IMR-90 (cell line): Measurements from ENCODE around the gene SCFD2.

Experiments
- BHLHE40 ChIP-seq: fragments of 150-350 bp; IDR thresholded peaks from 2 replicates; pipeline ENCODE4 v1.6.1; 2016; ENCODE audit warnings: mild to moderate bottlenecking, low read depth, low read length
- CEBPB ChIP-seq: IDR thresholded peaks from 2 replicates; pipeline ENCODE4 v1.6.1; 2012; ENCODE audit warnings: low read depth, low read length, improper control_type of control experiment
- CHD1 ChIP-seq: IDR thresholded peaks from 2 replicates; pipeline ENCODE4 v1.6.1; 2012; ENCODE audit warnings: low read depth, low read length, improper control_type of control experiment
- MAFK ChIP-seq: IDR thresholded peaks from 2 replicates; pipeline ENCODE4 v1.6.1; 2012; ENCODE audit warnings: low read depth, low read length, improper control_type of control experiment
- MAZ ChIP-seq: IDR thresholded peaks from 2 replicates; pipeline ENCODE4 v1.6.1; 2012; ENCODE audit warnings: low read depth, mild to moderate bottlenecking, low read length, improper control_type of control experiment, moderate library complexity, borderline replicate concordance
- MXI1 ChIP-seq: IDR thresholded peaks from 2 replicates; pipeline ENCODE4 v1.6.1; 2012; ENCODE audit warnings: low read depth, mild to moderate bottlenecking, low read length, moderate library complexity, borderline replicate concordance
- POLR2A ChIP-seq: IDR thresholded peaks from 2 replicates; pipeline ENCODE4 v1.6.1; 2012; ENCODE audit warnings: mild to moderate bottlenecking, low read depth, low read length
- RAD21 ChIP-seq: IDR thresholded peaks from 2 replicates; pipeline ENCODE4 v1.6.1; 2012; ENCODE audit warnings: low read length, improper control_type of control experiment
- RCOR1 ChIP-seq: IDR thresholded peaks from 2 replicates; pipeline ENCODE4 v1.6.1; 2012; ENCODE audit warnings: mild to moderate bottlenecking, low read length, improper control_type of control experiment; ENCODE audit not compliant: insufficient replicate concordance
- RFX5 ChIP-seq: IDR thresholded peaks from 2 replicates; pipeline ENCODE4 v1.8.0; 2012; ENCODE audit warnings: low read depth, mild to moderate bottlenecking, low read length, moderate library complexity
- SMC3 ChIP-seq: fragments of 150-350 bp; IDR thresholded peaks from 2 replicates; pipeline ENCODE4 v1.6.1; 2016; ENCODE audit warnings: low read depth, mild to moderate bottlenecking, antibody characterized with exemption, low read length, moderate library complexity
- TF ChIP-seq, protein P1 (sequence below): conservative IDR thresholded peaks from 2 replicates; pipeline ENCODE4 v1.5.1; 2012; ENCODE audit warnings: mild to moderate bottlenecking, low read depth, low read length, improper control_type of control experiment
- TF ChIP-seq, protein P2 (sequence below): fragments of 150-350 bp; IDR thresholded peaks from 2 replicates; pipeline ENCODE4 v1.6.1; 2016; ENCODE audit warnings: low read depth, mild to moderate bottlenecking, low read length, moderate library complexity, borderline replicate concordance
- TF ChIP-seq, protein P3 (sequence below): fragments of 150-350 bp; IDR thresholded peaks from 2 replicates; pipeline ENCODE4 v1.6.1; 2017; ENCODE audit warnings: mild to moderate bottlenecking, antibody characterized with exemption, low read length, low read depth

DNA sequence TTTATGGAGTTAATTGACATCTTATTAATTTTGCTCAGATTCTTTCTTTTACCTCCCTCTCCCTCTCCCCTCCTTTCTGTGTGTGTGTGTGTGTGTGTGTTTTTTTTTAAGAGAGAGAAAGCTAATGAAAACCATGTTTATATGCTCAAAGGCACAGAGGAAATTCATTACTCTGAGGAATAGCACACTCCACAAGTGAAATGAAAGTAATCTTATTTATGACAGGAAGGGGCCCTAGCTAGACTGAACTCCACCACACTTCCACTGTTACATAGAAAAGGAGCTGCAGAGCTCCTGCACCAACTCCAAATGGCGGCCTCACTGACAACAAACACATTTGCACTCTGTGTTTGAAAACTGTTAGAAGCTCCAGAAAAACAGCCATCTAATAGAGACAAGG is 353.1 kb downstream of the SCFD2 start:
- TF ChIP-seq RAD21 (no peak), MXI1 (no peak), POLR2A (no peak), BHLHE40 (no peak), SMC3 (no peak), CEBPB (no peak), MAFK (no peak), RCOR1 (no peak), RFX5 (no peak), CHD1 (no peak), MAZ (no peak)
- TF ChIP-seq, protein P1, sequence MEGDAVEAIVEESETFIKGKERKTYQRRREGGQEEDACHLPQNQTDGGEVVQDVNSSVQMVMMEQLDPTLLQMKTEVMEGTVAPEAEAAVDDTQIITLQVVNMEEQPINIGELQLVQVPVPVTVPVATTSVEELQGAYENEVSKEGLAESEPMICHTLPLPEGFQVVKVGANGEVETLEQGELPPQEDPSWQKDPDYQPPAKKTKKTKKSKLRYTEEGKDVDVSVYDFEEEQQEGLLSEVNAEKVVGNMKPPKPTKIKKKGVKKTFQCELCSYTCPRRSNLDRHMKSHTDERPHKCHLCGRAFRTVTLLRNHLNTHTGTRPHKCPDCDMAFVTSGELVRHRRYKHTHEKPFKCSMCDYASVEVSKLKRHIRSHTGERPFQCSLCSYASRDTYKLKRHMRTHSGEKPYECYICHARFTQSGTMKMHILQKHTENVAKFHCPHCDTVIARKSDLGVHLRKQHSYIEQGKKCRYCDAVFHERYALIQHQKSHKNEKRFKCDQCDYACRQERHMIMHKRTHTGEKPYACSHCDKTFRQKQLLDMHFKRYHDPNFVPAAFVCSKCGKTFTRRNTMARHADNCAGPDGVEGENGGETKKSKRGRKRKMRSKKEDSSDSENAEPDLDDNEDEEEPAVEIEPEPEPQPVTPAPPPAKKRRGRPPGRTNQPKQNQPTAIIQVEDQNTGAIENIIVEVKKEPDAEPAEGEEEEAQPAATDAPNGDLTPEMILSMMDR = no peak
- TF ChIP-seq, protein P2, sequence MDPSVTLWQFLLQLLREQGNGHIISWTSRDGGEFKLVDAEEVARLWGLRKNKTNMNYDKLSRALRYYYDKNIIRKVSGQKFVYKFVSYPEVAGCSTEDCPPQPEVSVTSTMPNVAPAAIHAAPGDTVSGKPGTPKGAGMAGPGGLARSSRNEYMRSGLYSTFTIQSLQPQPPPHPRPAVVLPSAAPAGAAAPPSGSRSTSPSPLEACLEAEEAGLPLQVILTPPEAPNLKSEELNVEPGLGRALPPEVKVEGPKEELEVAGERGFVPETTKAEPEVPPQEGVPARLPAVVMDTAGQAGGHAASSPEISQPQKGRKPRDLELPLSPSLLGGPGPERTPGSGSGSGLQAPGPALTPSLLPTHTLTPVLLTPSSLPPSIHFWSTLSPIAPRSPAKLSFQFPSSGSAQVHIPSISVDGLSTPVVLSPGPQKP = no peak
- TF ChIP-seq, protein P3, sequence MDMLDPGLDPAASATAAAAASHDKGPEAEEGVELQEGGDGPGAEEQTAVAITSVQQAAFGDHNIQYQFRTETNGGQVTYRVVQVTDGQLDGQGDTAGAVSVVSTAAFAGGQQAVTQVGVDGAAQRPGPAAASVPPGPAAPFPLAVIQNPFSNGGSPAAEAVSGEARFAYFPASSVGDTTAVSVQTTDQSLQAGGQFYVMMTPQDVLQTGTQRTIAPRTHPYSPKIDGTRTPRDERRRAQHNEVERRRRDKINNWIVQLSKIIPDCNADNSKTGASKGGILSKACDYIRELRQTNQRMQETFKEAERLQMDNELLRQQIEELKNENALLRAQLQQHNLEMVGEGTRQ = no peak
